ENCODE results near the gene LYPD6.
"Not testable (repeated sequence)": the region's sequence is repeated elsewhere in the genome, so short reads cannot be mapped to it uniquely, and the experiment has no call there.

LYPD6 gene

GRCh38 chr2:149458502-149458901 lies 128.1 kb downstream of the LYPD6 start:
- no peak for DNase-seq

- no peak for DNase-seq
Measured at GRCh38 chr2:149463328-149464002, 133.1 kb downstream of the LYPD6 start.

GRCh38 chr2:149464396-149464795 lies 134.0 kb downstream of the LYPD6 start:
- no peak for DNase-seq

GRCh38 chr2:149465873-149466272 lies 135.5 kb downstream of the LYPD6 start:
- DNase-seq = no peak

GRCh38 chr2:149466635-149467034 lies 136.2 kb downstream of the LYPD6 start:
- no peak for DNase-seq

GRCh38 chr2:149467436-149467835 lies 137.0 kb downstream of the LYPD6 start:
- no peak for DNase-seq

- DNase-seq = no peak
Measured at GRCh38 chr2:149468636-149469035, 138.2 kb downstream of the LYPD6 start.

- DNase-seq = no peak
Measured at GRCh38 chr2:149470046-149470445, 139.7 kb downstream of the LYPD6 start.

GRCh38 chr2:149472413-149472812 lies 142.0 kb downstream of the LYPD6 start:
- no peak for DNase-seq

GRCh38 chr2:149473068-149473467 lies 142.7 kb downstream of the LYPD6 start:
- no peak for DNase-seq

GRCh38 chr2:149473521-149473920 lies 143.1 kb downstream of the LYPD6 start:
- no peak for DNase-seq

- DNase-seq = no peak
Measured at GRCh38 chr2:149483004-149483605, 152.7 kb downstream of the LYPD6 start.

- no peak for DNase-seq
Measured at GRCh38 chr2:149486664-149487063, 156.3 kb downstream of the LYPD6 start.

- no peak for DNase-seq
Measured at GRCh38 chr2:149487189-149487588, 156.8 kb downstream of the LYPD6 start.

- no peak for DNase-seq
Measured at GRCh38 chr2:149488706-149489440, 158.5 kb downstream of the LYPD6 start.

GRCh38 chr2:149489452-149489851 lies 159.1 kb downstream of the LYPD6 start:
- DNase-seq = no peak

GRCh38 chr2:149490296-149490695 lies 159.9 kb downstream of the LYPD6 start:
- DNase-seq = no peak

GRCh38 chr2:149492923-149493322 lies 162.5 kb downstream of the LYPD6 start:
- DNase-seq = no peak

- not testable (repeated sequence) for DNase-seq
Measured at GRCh38 chr2:149499204-149499603, 168.8 kb downstream of the LYPD6 start.

- DNase-seq = peak in 1 of 2 experiments; percentile 16
Measured at GRCh38 chr2:149506808-149507207, 176.4 kb downstream of the LYPD6 start.

- DNase-seq = no peak
Measured at GRCh38 chr2:149507974-149508373, 177.6 kb downstream of the LYPD6 start.

GRCh38 chr2:149513461-149513860 lies 183.1 kb downstream of the LYPD6 start:
- no peak for DNase-seq
